ENCODE data around the gene OR2AE1.
"Not testable (repeated sequence)": the region's sequence is repeated elsewhere in the genome, so short reads cannot be mapped to it uniquely, and the experiment has no call there.

DNA sequence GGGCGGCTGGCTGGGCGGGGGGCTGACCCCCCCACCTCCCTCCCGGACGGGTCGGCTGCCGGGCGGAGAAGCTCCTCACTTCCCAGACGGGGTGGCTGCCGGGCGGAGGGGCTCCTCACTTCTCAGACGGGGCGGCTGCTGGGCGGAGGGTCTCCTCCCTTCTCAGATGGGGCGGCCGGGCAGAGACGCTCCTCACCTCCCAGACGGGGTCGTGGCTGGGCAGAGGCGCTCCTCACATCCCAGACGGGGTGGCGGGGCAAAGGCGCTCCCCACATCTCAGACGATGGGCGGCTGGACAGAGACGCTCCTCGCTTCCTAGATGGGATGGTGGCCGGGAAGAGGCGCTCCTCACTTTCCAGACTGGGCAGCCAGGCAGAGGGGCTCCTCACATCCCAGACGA, 11.5 kb upstream of the OR2AE1 start:
- not testable (repeated sequence) for TF ChIP-seq EZH2phosphoT487 (conservative IDR thresholded peaks at IDR 0.05; ENCODE audit: low read length); CTCF (IDR thresholded peaks at IDR 0.05; ENCODE audit: insufficient read depth, low read length, poor library complexity, severe bottlenecking)
